Astrocyte of the hippocampus (primary cell): ENCODE measurements around the gene AGK.

ENCODE experiments used
- DNase-seq: peaks from one replicate; pipeline ENCODE4 v3.0.0; 2011; ENCODE audit warnings: low read depth, low spot score

Gene AGK

DNA sequence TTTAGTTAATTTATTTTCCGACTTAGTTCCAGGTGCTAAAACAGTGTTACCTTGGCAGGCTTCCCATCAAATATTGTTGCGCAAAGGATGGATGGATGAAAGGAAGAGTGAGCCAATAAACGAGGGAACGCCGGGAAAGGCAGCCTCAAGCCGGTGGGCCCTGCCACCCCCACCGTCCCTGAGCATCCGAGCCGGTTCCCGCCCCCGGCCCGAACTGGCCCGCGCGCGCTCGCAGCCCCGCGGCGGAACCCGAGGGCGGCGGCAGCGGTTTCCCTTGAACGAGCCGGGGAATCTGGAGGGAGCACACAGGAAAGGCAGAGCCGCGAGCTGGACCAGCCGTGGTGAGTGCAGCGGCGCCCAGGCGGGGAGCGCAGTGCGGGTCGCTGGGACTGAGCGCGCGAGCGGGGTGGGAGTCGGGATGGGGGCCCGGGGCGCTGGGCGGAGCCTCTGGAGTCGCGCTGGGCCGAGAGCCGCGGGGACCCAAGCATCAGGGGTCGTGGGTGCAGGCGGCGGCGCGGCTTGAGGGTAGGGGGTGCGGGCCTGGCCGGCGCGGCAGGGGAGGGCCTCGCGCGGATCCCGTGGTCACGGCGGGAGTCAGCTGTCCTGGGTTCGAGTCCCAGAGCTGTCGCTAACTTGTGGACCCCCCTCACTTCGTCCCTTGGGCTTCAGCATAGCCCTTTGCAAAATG lies at the start of gene AGK:
Gene AGK (plus strand): TSS at position 317 of the 688 bp plus-strand sequence. CDS start 4,057 bp downstream, outside the sequence.
- peak; percentile 92 for DNase-seq

DNA sequence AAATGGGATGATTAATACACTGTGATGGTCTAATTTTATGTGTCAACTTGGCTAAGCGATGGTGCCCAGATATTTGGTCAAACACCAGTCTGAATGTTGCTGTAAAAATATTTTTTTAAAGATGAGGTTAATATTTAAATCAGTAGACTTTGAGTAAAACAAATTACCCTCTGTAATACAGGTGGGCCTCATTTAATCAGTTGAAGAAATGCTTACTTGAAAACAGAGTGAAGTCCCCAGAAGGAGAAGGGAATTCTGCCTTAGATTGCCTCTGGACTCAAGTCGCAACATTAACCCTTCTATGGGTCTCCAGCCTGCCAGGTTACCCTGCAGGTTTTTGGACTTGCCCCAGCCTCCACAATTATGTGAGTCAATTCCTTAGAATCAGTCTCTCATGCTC lies 49.8 kb upstream of the AGK start:
- no peak for DNase-seq

- peak; percentile 26 for DNase-seq
These were observed 39.9 kb upstream of the AGK start for GRCh38 chr7:141511316-141511675.

DNA sequence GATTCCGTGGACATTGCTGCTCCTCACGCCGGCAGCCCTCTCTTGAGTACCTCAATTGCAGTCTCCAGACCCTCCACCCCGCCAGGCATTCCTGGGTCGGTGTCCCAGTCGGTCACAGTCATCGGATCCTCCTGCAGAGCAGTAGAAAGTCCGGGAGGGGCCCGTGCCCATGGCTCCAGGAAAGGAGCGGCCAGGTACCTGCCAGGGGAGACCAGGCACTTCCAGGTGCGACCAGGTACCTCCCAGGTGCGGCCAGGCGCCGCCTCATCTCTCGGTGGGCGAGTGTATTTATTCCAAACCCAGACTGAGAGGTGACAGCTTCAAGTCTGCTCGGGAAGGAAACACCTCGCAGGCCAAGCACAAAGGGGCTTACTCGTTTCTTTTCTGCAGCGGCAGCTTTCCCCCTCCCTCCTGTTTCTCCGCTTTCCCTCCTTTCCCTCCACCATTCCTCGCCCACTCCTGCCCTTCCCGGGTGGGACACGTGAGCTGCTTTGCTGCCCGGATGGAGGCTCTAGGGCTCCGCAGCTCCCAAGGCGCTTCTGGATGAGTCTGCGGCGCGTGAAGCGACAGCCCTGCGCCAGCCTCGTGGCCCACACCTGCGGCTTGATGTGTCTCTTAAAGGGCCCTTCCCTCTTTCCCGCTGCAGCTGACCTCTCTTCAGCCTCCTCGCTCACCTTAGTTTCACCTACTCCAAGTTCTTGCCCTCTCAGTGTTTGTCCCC lies 39.4 kb upstream of the AGK start:
- peak; percentile 20 for DNase-seq

- no peak for DNase-seq
These were observed 38.6 kb upstream of the AGK start for GRCh38 chr7:141512597-141512996.

- no peak for DNase-seq
These were observed 37.5 kb upstream of the AGK start for GRCh38 chr7:141513720-141514119.

DNA sequence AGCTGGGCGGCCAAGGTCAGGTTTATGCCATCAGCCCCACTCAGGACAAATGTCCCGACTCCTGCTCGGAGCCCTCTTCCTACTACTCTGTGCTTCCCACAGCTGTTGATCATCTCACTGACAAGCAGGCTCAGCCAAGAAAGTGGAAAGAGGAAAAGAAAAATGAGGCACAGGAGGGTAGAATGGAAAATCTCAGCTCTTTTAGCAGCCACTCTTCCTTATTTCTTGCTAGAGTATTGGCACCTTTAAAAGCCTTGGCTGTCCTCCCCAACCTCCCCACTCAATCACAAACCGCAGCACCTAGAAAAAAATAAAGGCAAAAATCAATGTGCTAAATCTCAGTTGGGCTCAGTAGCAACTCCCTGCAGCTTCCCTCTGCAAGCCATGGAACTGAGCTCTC lies 35.3 kb upstream of the AGK start:
- DNase-seq: no peak

GRCh38 chr7:141519623-141520022 lies 31.6 kb upstream of the AGK start:
- no peak for DNase-seq

GRCh38 chr7:141522657-141523342 lies 28.4 kb upstream of the AGK start:
- DNase-seq: no peak

DNA sequence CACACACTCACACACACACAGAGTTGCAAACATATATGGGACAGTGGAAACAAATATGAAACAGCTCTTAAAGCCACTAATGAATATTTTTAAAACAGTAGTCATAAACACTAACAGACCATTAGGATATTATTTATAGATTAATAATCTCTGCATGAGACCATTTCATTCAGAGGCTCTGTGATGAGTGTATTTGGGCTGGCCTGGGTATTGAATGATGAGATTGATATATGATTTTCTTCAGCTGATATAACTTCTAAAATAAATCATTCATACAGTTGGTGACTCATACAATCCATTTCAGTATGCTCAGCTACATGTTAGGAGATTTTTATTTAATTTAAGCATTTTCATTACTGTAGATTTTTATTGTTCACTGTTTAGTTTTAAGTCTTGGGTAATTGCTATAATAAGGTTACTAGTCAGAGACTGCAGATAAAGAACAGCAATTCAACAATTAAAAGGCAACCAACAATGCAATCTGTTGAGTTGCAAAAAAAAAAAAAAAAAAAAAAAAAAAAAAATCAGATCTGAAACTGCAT lies 25.2 kb upstream of the AGK start:
- DNase-seq: no peak

- no peak for DNase-seq
These were observed 24.1 kb upstream of the AGK start for GRCh38 chr7:141527076-141527475.

- DNase-seq: no peak
These were observed 22.8 kb upstream of the AGK start for GRCh38 chr7:141528399-141528798.

GRCh38 chr7:141533149-141533949 lies 17.9 kb upstream of the AGK start:
- DNase-seq: peak; percentile 88

GRCh38 chr7:141534757-141535737 lies 16.2 kb upstream of the AGK start:
- no peak for DNase-seq

- no peak for DNase-seq
These were observed 13.3 kb upstream of the AGK start for GRCh38 chr7:141537906-141538305.

DNA sequence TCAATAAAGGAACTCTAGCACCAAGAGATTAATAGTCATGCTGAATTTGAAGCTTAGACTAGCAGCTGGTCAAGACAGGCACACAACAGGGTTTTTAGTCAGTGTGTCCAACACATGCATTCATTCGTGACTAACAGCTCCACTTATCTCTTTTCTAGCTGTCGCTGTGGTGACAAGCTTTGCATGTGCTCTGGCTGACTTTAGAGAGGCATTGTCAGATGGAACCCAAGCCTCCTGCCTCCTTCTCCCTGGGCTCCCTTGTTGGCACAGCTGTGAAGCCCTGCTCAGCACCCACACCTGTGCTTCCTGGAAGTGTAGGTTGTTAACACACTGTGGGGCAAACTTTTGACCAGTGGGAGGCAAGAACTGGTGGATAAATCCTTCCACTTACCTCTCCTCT lies 9.8 kb upstream of the AGK start:
- no peak for DNase-seq

DNA sequence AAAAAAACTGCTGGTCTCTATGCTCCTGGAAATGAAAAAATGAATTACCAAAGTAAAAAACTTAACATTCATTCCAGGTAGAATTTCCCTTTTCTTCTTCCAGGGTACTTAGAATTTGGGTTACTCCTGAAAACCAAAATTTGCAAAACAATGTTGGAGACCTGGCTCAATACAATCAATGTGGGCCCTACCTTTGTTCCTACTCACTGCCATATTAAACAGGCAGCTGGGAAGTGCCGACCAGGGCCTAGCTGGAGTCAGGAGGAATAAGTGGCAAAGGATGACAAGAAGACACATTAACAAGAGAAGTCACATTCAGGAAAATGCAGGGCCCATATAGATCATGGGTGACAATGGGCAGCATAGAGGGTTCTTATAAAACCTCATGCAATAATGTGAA lies 6.4 kb upstream of the AGK start:
- no peak for DNase-seq

DNA sequence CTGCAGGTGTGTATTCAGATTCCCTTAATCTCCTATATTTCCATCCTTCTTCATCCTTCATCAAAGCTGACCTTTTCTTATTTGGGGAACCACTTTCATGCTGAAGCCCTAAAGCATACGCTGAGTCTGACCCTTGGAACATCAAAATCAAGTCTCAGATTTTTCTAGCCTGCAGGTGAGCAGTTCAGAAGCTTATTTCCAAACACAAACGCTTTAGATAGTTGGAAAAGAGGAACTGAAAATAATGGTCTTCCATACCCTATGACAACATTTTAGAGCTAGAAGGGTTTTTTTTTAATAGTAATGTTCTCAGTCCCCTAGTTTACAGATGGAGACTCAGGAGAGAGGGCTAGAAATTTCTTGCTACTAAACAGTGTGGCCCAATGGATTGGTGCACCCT lies 1.6 kb upstream of the AGK start:
- no peak for DNase-seq

DNA sequence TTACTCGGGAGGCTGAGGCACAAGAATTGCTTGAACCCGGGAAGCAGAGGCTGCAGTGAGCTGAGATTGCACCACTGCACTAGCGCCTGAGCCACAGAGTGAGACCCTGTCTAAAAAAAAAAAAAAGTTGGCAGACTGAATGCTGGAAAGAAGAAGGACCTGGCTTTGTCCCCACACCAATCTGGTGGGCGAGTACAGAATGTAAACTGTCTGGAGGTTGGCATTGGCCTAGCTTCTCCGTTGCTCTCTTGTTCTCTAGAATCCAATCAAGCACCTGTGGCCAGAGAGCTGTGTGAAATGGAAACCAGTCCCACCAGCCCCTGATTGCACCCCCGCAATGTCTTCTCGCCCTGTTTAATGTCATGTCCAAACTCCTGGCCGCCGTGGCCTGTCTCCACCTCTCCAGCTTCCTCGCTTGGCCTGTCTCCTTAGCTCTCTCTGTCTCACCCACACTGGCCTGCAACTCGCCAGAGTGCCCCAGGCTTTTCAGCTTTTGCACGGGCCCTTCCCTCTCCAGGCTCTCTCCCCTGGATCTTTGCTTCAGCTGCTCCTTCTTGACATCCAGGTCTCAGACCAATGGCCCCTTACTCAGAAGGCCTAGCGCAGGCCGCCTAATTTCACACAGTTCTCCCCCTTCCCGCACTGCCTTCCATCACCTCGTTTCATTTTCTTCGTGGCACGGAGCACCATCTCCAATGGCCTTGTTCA lies 670 bp upstream of the AGK start:
- no peak for DNase-seq

GRCh38 chr7:141551782-141552181 lies 572 bp downstream of the AGK start:
- peak; percentile 18 for DNase-seq
